WTC11 (cell line): ENCODE measurements around the gene DAZAP2.

Experiments used
- ATF2 ChIP-seq: sonication (generic); formaldehyde crosslinking; IDR thresholded peaks from 2 replicates; pipeline ENCODE4 v1.8.1; 2022; ENCODE audit warnings: low read depth, missing genetic modification reagents, borderline replicate concordance
- CTCF ChIP-seq: fragments of 200-600 bp; IDR thresholded peaks from 2 replicates; pipeline ENCODE4 v1.8.0; 2022; ENCODE audit warnings: antibody characterized with exemption
- HMGXB4 ChIP-seq: sonication (generic); formaldehyde crosslinking; IDR thresholded peaks from 2 replicates; pipeline ENCODE4 v1.8.1; 2023; ENCODE audit warnings: mild to moderate bottlenecking, moderate library complexity, missing genetic modification reagents
- IRF1 ChIP-seq: sonication (generic); formaldehyde crosslinking; IDR thresholded peaks from 2 replicates; pipeline ENCODE4 v1.8.0; 2023; ENCODE audit warnings: missing genetic modification reagents
- NFYB ChIP-seq: sonication (generic); formaldehyde crosslinking; conservative IDR thresholded peaks from 2 replicates; pipeline ENCODE4 v1.8.0; 2022; ENCODE audit warnings: low read depth, missing genetic modification reagents

DNA sequence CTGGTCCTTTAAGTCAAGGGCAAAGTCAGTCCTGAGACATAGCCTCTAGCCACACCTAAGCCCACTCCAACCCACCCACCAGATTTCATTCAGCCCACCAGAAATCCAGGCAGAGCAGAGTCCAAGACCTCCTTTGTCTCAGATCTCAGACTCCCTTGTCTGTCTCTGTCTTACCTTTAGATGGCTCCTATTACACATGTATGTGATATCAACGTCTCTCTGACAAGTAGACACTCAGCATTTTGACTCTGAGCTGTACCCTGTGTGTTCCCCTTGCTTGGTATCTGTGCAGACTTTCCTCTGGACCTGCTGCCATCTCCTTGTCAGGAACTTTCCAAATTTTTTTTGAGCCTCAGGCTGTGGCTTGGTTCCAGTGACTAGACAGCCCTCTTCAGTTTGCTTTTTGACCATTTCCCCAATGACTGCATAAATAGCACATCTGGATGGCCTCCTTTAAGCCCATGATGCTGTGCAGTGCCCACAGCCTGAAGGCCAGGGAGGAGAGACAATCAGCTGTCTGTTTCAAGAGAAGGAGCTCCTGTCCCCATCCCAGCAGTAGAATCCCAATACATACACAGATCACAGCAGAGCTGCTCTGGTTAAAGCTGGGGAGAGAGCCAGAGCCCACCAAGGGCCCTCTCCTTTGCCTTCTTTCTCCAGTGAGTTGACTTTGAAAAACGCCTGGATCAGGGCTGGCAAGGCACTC, 27.8 kb upstream of the DAZAP2 start:
- TF ChIP-seq HMGXB4 = no peak
- no peak for TF ChIP-seq CTCF
- TF ChIP-seq IRF1 = no peak
- TF ChIP-seq ATF2 = no peak
- no peak for TF ChIP-seq NFYB (CRISPR knock-in tag)
